CD4-positive, alpha-beta T cell treated with Interleukin-6 for 4 hours (primary cell): ENCODE data around the gene ZNF324B.
"Not testable (repeated sequence)": the region's sequence is repeated elsewhere in the genome, so short reads cannot be mapped to it uniquely, and the experiment has no call there.

Experiments
- DNase-seq: peaks from one replicate; pipeline ENCODE4 v3.0.0-alpha.2; 2020; ENCODE audit warnings: mixed read lengths

Gene ZNF324B

DNA sequence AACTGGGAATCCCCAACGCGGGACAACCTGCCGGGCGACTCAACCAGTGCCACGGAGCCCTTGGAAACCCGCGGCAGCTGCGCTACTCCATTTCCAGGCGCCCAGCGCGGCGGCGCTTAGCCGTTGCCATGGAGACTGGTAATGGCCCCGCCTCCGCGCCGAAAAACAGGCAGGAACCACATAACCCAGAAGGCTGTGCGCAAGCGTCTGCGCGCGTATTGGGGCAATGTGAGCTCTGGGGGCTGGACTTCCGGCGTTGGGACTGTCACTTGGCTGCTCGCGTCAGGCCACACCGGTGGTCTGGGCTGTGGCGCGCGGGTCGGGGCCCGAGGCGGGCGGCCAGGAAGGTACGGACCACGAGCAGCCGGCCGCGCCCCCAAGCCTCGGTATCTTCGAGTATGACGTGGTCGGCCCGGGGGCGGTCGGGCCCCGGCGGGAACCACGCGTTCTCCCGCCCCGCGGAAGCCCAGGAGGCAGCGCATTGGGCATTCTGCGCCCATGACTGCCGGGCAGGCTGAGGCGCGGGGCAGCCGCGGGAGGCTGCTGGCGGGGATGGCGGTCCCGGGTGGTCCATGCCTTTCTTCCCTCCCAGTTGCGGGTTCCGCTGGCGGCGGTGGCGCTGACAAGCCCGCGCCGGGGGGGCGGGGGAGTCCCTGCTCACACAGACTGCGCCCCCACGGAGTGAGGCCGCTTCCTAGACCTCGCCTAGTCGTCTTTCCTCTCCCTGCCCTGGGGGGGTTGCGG lies at the start of gene ZNF324B:
Gene ZNF324B, plus strand, starts transcription at position 265 of the 744 bp plus-strand sequence. CDS start 2,080 bp downstream, outside the sequence.
- peak; percentile 98 for DNase-seq

DNA sequence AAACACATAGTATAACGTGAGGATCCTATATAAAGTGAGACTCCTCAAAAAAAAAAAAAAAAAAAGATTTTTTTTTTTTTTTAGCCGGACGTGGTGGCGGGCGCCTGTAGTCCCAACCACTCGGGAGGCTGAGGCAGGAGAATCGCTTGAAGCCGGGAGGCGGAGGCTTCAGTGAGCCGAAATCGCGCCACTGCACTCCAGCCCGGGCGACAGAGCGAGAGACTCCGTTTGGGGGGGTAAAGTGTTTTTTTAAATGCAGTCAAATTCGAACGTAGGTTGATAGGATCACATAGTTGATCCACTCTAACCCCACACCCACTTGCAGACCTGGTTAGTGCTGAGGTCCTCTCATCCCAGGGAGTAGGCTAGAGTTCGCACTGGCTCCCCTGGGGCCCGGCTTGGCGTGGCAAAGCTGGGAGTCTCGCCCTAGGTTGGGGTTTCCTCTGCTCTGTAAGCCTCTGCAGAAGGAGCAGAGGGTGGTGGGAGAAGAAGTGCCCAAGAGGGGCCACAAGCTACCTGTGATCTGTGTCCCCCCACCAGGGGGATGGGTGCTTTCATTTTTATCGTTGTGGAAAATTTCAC lies 49.5 kb upstream of the ZNF324B start:
- no peak for DNase-seq

DNA sequence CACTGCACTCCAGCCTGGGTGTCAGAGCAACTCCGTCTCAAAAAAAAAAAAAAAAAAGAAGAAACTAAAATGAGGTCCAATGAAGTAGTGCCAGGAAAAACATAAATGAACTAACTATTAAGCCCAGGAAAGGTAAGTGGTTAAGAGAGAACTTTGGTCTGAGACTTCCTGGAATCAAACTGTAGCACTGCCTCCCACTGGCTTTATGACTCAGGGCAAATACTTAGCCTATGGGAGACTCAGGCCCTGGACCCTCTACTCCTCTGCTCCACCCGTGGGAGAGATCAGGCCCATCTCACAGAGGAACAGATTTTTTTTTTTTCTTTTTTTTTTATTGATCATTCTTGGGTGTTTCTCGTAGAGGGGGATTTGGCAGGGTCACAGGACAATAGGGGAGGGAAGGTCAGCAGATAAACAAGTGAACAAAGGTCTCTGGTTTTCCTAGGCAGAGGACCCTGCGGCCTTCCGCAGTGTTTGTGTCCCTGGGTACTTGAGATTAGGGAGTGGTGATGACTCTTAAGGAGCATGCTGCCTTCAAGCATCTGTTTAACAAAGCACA lies 47.4 kb upstream of the ZNF324B start:
- not testable (repeated sequence) for DNase-seq

DNA sequence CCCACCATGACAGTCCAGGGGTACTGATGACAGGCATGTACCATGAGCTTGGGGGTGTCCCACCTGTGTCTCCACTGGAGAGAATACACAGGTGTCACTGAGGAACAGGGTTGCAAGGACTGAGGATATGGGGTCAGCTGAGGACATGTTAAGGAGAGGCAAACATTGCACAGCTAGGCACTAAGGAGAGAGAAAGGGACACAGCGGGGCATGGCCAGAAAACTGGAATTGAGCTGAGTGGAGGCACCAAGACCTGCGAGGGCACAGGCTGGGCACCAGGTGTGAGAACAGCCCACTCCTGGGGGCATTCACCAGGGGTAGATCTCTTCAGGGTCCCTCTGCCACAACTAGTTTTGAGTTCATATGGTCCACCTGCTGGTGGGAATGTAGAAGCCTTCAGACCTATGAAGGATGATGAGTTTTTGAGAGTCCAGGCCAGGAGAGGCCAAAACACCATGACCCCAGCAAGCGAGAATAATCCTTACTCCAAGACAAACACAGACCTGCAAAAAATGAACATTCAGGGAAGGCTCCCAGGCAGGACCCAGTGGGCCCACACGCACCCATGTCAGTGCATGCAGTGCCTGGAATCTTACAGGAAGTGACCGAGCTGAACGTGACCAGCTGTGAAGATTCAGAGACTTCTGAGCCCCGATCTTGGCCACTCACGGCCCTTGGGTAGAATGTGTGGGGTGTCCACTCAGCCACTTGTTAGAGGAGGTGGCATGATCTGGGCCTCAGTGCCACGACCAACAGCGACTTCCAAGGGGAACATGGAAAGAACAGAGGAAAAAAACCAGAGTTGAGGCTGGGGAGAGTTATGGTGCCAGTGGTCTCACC lies 44.4 kb upstream of the ZNF324B start:
- DNase-seq = no peak

DNA sequence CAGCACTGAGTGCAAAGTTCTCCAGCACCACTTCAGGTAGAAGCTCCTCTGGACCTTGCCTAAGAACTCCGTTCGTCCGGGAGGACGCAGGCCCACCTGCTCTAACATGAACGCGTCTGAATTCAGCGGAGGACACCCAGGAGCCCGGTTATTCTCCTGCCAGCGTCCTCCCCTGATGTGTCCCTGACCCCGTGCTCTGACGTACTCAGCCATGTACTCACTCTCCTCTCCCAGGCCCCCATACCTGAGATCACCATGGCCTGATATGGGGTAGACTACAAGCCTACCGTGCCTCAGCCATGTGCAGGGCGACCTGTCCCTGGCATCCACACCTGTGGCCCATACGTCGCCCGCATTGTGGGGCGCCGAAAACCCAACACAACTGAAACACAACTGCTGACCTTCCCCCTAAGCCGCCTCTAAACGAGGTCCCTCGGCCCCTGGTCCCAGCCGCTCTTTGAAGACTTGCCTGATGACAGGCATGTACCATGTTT lies 43.7 kb upstream of the ZNF324B start:
- DNase-seq = no peak

DNA sequence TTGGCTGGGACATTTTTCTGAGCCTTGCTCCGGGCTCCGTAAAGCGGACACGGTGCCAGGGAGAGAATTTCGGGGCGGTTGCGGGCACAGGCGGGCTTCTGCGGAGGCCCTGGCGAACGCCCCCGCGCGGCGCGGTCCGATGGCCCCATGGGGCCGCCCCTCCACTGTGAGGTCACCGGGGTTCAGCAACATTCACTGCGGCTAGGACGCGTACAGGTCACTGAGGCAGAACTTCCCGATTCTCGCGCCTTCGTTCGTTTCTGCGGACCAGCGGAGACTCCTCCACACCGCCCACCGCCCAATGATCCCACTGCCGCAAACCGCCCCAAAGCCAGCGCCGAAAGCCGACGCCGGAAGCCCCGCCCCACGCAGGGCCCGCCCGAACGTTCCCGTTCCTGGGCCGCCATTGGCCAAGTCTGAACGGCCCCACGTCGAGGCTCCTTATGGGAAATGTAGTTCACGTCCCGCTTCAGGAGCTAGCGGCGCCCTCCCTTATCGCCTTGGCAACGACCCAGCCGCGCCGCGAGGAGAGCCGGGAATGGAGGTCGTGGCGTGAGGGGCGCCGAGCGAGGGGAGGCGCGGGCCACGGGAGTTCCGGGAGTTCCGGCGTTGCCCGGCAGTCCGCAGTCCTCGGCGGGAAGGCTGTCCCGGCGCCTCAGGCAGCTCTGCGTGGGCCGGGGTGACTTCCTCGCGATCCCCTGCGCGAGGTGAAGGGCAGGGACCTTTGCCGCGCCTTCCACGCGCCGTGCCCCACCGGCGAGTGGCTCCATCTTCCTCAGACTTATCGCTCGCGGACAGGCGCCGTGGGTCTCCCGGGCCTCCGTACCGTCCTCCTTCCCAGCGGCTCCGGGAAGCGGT lies 43.0 kb upstream of the ZNF324B start, which contains the start of gene ZNF584:
Gene ZNF584, plus strand, starts transcription at position 498 of the 858 bp plus-strand sequence. CDS start 499 bp downstream, outside the sequence.
- peak; percentile 95 for DNase-seq

DNA sequence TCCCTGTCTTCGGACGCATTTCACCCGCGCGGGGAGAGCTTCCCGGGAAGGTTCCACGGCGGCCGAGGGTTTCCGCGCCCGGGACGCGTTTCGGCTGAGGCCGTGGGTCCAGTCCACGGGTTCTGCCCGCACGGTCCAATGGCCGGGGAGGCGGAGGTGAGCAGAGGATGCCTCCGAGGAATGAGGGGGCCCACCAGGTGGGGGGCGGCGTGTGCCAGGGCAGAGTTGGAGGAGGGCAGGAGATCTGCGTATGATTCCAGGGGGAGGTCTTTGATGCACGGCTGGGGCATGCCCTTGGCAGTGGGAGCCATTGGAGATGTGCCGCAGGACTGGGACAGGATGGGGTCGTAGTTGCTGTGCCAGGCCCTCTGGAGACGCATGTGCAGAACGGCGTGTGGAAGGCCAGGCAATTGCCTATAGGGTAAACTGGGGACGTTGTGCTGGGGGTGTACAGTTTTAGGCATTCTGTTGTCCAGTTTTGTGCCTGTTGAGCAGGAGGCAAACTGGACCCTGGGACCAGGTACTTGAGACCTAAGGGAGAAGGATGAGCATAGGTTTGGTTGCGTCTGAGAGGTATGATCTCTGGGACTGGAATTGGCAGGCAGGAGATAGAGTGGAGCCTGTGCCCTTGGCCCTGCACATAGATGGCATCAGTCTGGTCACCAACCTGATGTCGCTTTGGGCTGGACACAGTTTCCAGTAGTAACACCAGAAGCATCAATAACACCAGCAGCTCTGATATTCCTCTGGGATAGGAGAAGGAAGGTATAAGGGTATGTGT lies 42.2 kb upstream of the ZNF324B start:
- no peak for DNase-seq

DNA sequence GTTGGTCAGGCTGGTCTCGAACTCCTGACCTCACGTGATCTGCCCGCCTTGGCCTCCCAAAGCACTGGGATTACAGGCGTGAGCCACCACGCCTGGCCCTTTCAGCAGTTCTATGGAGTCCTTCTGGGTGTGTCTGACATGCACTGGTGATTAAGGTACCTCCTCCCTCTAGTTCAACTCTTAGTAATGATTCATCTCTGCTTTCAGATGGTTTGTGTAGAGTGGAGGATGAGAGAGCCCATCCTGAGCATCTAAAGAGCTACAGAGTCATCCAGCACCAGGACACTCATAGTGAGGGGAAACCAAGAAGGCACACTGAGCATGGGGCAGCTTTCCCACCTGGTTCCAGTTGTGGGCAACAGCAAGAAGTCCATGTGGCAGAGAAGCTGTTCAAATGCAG lies 34.8 kb upstream of the ZNF324B start:
- DNase-seq = no peak

DNA sequence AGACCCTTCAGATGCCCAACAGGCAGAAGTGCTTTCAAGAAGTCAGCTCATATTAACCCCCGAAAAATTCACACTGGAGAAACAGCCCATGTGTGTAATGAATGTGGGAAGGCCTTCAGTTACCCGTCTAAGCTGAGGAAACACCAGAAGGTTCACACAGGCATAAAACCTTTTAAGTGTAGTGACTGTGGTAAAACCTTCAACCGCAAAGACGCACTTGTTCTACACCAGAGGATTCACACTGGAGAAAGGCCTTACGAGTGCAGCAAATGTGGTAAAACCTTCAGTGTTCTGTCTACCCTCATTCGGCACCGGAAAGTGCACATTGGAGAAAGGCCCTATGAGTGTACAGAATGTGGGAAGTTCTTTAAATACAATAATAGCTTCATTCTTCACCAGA lies 34.4 kb upstream of the ZNF324B start:
- no peak for DNase-seq

DNA sequence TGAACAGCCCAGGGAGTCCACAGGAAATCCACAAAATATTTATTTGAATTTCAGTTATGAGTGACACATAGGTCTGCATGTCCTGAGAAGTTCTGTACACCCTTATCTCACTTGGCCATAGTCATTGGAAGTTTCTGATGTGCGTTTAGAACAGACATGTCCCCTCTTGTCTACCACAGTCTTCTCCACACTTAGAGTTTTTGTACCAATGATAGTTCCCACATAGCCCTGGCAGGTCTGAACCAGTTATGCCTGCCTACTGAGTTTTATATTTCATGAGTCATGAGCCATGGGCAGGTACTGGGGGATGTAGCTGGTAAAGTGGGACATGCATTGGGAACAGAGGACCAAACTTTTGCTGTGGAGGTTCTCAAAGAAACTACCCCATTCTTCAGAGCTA lies 22.8 kb upstream of the ZNF324B start:
- no peak for DNase-seq

DNA sequence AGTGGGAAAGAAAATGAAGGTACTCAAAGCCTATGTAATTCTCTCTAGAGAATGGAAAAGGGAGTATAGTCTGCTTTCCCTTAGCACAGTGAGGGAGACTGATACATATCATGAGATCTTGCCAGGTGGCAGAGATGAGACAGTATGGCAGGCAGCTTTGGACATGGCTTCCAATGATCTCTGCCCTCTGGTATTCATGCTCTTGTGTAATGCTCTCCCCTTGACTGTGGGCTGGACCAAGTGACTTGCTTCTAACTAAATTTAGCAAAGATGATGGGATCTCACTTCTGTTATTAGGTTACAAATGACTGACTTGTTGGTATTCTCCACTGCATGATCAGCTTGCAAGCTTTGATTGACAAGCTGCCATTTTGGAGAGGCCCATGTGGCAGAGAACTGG lies 21.7 kb upstream of the ZNF324B start:
- no peak for DNase-seq

DNA sequence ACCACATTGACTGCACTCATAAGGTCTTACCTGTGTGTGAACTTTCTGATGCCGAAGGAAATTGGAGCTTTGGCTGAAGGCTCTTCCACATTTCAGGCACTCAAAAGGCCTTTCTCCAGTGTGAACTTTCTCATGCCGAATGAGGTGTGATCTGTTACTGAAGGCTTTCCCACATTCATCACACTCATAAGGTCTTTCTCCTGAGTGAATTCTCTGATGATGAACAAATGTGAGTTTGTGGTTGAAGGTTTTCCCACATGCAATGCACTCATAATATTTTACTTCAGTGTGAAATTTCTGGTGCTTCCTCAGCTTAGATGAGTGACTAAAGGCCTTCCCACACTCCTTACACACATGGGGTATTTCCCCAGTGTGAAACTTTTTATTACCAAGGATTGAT lies 17.2 kb upstream of the ZNF324B start:
- no peak for DNase-seq

DNA sequence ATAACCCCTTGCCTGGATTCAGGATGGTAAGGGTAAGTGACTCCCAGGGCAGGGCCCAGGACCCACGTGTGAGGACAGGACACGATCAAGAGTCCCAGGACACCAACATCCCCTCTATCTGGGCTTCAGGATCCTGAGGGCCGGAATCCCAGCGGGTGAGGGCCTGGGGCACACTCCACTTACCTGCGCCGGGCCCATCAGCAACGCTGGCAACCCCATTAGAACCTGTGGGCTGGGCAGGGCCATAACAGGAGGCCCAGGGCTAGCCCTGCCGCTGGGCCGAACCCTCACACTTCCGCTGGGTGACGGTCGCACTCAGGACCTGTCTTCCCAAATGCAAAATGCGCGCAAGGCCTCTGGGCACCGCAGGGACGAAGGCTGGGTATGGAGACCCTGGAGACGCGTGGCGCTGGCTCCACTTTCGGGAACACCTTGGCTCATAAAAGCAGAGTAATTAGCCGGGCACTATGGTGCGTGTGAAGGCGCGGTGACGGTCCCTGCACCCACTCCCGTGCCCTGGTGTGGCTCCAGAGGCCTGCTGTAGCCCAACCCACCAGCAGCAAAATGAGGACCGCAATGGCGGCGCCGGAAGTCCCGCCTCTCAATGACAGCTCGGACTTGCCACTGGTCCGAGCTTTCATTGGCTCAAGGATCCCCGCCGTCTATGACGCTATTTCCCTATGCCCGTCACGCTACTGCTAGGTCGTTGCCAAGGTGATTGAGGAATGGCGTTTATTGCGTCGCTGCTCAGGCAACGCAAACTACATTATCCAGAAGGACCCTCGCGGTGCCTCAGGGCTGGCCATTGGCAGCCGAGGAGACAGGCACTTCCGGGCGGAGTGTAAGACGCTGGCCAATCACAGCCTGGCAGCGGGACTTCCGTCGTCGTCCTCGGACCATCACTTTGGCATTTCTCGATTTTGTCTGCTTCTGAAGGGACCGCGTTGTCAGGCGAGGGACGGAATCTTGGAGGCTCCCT lies 11.6 kb upstream of the ZNF324B start, which contains the start of gene ZNF132:
Gene ZNF132, minus strand, starts transcription at position 578 of the 979 bp plus-strand sequence. Its CDS starts 332 bp downstream, at position 246.
- DNase-seq = peak; percentile 95

DNA sequence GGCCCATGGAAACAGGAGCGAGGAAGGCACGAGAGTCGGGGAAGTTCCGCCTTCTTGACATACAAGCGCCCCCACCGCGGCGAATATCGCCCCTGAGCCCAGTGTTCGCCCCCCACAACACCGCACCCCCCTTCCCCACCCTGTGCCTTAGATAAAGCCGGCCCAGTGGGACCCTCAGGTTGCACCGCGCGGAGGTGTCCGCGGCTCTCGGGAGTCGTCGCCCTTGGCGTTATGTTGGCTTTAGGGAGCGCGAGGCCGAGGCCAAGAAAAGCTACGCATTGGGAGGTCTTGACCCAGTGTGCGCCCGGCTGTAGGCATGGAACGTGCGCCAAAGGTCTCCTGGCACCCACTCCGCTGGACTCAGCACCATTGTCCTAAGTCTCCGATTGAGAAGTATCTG lies 10.9 kb upstream of the ZNF324B start:
- no peak for DNase-seq

DNA sequence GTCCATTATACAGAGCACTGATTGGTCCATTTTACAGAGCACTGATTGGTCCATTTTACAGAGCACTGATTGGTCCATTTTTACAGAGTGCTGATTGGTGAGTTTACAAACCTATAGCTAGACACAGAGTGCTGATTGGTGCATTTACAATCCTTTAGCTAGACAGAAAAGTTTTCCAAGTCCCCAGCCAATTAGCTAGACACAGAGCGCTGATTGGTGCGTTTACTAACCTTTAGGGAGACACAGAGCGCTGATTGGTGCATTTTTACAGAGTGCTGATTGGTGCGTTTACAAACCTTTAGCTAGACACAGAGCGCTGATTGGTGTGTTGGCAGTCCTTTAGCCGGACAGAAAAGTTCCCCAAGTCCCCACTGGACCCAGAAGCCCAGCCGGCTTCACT lies 8.4 kb upstream of the ZNF324B start:
- DNase-seq = not testable (repeated sequence)

DNA sequence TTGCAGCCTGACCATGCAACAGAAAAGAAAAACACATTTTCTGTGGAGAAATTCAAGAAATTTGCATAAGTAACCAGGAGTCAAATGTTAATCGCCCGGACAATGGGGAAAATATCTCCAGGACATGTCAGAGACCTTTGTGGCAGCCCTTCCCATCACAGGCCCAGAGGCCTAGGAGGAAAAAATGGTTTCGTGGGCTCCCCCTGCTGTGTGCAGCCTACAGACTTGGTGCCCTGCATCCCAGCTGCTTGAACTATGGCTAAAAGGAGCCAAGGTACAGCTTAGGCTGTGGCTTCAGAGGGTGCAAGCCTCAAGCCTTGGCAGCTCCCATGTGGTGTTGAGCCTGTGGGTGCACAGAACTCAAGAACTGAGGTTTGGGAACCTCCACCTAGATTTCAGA lies 2.6 kb upstream of the ZNF324B start:
- not testable (repeated sequence) for DNase-seq

DNA sequence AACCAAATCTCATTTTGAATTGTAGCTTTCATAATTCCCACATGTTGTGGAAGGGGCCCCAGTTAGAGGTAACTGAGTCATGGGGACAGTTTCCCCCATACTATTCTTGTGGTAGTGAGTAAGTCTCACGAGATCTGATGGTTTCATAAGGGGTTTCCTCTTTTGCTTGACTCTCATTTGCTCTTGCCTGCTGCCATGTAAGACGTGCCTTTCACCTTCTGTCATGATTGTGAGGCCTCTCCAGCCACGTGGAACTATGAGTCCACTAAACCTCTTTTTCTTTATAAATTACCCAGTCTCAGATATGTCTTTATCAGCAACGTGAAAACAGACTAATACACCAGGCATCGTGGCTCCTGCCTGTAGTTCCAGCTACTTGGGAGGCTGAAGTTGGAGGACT lies 1.4 kb upstream of the ZNF324B start:
- not testable (repeated sequence) for DNase-seq

DNA sequence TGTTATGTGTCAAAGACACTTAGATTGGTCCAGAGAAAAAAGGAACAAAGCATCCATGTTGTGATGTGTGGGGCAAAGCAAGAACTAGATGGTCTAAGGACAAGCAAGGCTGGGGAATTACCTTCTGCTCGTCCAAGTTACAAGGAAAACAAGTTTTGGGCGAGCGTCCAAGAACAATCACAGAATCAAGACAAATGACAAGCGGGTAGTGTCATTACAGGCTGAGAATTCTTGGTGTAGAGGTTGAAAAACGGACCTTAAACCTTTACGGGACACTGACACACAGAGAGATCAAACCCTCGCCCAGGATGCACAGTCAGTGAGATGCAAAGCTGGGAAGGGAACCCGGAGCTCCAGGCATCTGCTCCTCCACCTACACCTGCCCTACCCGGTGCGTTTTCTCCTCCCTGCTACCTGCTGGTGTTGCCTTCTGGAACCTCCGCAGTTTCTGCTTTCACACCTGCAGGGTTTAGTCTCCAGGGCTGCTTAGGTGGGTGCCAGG lies 515 bp upstream of the ZNF324B start:
- DNase-seq = no peak

DNA sequence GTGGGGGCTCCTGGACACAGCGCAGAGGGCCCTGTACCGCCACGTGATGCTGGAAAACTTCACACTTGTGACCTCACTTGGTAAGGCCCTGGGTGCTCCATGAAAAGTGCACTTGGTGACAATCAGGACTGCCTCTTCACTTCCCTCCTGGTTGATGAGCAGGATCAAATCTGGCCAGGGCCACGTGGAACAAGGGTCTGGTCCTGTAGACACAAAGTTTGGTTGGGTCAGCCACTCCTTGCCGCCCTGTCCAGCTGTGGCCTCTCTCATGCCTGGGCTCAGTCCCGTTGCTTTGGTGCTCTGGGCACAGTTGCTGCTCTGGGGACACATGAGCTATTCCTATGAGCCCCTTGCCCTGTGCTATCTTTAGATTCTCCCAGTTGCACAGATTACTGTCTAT lies 2.3 kb downstream of the ZNF324B start:
- DNase-seq = no peak

DNA sequence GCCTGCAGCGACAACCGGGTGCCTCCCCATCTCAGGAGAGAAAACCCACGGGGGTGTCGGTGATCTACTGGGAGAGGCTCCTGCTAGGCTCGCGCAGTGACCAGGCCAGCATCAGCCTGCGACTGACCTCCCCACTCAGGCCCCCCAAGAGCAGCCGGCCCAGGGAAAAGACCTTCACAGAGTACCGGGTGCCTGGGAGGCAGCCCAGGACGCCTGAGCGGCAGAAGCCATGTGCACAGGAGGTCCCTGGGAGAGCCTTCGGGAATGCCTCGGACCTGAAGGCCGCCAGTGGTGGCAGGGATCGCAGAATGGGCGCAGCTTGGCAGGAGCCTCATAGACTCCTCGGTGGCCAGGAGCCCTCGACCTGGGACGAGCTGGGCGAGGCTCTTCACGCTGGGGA lies 3.9 kb downstream of the ZNF324B start:
- DNase-seq = no peak
